AML-193 (cell line): Measurements from ENCODE around the gene ATXN10.
"Not testable (repeated sequence)": the region's sequence is repeated elsewhere in the genome, so short reads cannot be mapped to it uniquely, and the experiment has no call there.

Experiments used
- DNase-seq, 2 experiments: peaks; one replicate each; lab custom pipeline; 2025; lab: John Stamatoyannopoulos, UW

Gene ATXN10

GRCh38 chr22:45642986-45643385 is 28.6 kb upstream of the ATXN10 start:
- no peak for DNase-seq

GRCh38 chr22:45644714-45645113 is 26.9 kb upstream of the ATXN10 start:
- DNase-seq = no peak

GRCh38 chr22:45645150-45645525 is 26.5 kb upstream of the ATXN10 start:
- DNase-seq = no peak

- peak; percentile 6 to 31 for DNase-seq
Measured at GRCh38 chr22:45645526-45646414, 25.9 kb upstream of the ATXN10 start.

- DNase-seq = no peak
Measured at GRCh38 chr22:45647532-45648225, 24.0 kb upstream of the ATXN10 start.

- no peak for DNase-seq
Measured at GRCh38 chr22:45648301-45649117, 23.1 kb upstream of the ATXN10 start.

GRCh38 chr22:45649809-45650208 is 21.8 kb upstream of the ATXN10 start:
- DNase-seq = no peak

GRCh38 chr22:45650721-45651120 is 20.9 kb upstream of the ATXN10 start:
- DNase-seq = no peak

- DNase-seq = no peak
Measured at GRCh38 chr22:45651931-45652528, 19.6 kb upstream of the ATXN10 start.

GRCh38 chr22:45656577-45656976 is 15.1 kb upstream of the ATXN10 start:
- no peak for DNase-seq

- no peak for DNase-seq
Measured at GRCh38 chr22:45657701-45658100, 13.9 kb upstream of the ATXN10 start.

GRCh38 chr22:45664136-45664646 is 7.4 kb upstream of the ATXN10 start:
- no peak for DNase-seq

- DNase-seq = no peak
Measured at GRCh38 chr22:45667486-45667885, 4.1 kb upstream of the ATXN10 start.

- not testable (repeated sequence) for DNase-seq
Measured at GRCh38 chr22:45670363-45670762, 1.3 kb upstream of the ATXN10 start.

- DNase-seq = no peak
Measured at GRCh38 chr22:45670981-45671782, 452 bp upstream of the ATXN10 start.

- no peak for DNase-seq
Measured at GRCh38 chr22:45672564-45673481, 1.2 kb downstream of the ATXN10 start.

- DNase-seq = peak; percentile 78 to 79
Measured at GRCh38 chr22:45673482-45674175, 2.0 kb downstream of the ATXN10 start.

GRCh38 chr22:45676024-45676423 is 4.4 kb downstream of the ATXN10 start:
- DNase-seq = no peak

GRCh38 chr22:45677063-45677462 is 5.4 kb downstream of the ATXN10 start:
- DNase-seq = no peak
